Gastroesophageal sphincter (tissue), 3 donors: ENCODE results near the gene SKIL.

ENCODE experiments used
- EP300 ChIP-seq: sonication (generic); formaldehyde crosslinking; IDR thresholded peaks from one replicate; pipeline ENCODE4 v1.6.1; 2017; ENCODE audit warnings: antibody characterized with exemption, mild to moderate bottlenecking
- POLR2A ChIP-seq, 2 donors: fragments of 450-650 bp; IDR thresholded peaks; one replicate each; pipeline ENCODE4 v1.6.1; 2017; ENCODE audit warnings: antibody characterized with exemption in 2 of 2, mild to moderate bottlenecking in 2 of 2, moderate library complexity in 1 of 2
- POLR2AphosphoS5 ChIP-seq: sonication (generic); formaldehyde crosslinking; IDR thresholded peaks from one replicate; pipeline ENCODE4 v1.6.1; 2017; ENCODE audit warnings: antibody characterized with exemption
- TF ChIP-seq, protein P1 (sequence below), 4 experiments: fragments of 200-600 bp in 2 of 4; fragments of 450-650 bp in 2 of 4; sonication (generic) in 1 of 4; IDR thresholded peaks; one replicate each; pipeline ENCODE4 v1.5.1; 2017 to 2019; ENCODE audit warnings: antibody characterized with exemption in 4 of 4, mild to moderate bottlenecking in 2 of 4, moderate library complexity in 2 of 4

DNA sequence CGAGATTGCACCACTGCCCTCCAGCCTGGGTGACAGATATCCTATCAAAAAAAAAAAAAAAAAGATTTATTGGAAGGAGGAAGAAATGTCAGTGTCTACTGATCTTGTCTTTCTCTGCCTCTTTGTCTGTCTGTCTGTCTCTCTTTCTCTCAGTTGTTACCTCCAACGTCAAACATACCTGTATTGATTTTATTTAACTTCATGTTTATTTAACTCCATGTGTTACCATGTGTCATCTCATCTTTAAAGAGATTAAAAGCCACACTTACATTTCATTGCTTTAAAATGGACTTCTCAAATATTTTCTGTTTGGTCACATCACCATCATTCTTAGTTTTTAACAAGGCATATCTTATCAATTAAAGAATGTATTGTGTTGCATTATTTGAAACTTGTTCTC is 70.6 kb downstream of the SKIL start:
- TF ChIP-seq, protein P1, sequence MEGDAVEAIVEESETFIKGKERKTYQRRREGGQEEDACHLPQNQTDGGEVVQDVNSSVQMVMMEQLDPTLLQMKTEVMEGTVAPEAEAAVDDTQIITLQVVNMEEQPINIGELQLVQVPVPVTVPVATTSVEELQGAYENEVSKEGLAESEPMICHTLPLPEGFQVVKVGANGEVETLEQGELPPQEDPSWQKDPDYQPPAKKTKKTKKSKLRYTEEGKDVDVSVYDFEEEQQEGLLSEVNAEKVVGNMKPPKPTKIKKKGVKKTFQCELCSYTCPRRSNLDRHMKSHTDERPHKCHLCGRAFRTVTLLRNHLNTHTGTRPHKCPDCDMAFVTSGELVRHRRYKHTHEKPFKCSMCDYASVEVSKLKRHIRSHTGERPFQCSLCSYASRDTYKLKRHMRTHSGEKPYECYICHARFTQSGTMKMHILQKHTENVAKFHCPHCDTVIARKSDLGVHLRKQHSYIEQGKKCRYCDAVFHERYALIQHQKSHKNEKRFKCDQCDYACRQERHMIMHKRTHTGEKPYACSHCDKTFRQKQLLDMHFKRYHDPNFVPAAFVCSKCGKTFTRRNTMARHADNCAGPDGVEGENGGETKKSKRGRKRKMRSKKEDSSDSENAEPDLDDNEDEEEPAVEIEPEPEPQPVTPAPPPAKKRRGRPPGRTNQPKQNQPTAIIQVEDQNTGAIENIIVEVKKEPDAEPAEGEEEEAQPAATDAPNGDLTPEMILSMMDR (IDR thresholded peaks at IDR 0.05), result no peak
- TF ChIP-seq POLR2A (IDR thresholded peaks at IDR 0.05), result no peak
- no peak for TF ChIP-seq POLR2AphosphoS5
- TF ChIP-seq EP300, result no peak
